Measurements from ENCODE around the gene MXD3.

MXD3 gene

GRCh38 chr5:177334781-177335700 lies 23.3 kb upstream of the MXD3 start:
- H3K27ac ChIP-seq (ENCODE audit: low read depth, low read length): no peak overlapping the region
- H3K36me3 ChIP-seq (ENCODE audit: control insufficient read depth in 5 of 5, insufficient read depth in 5 of 5, low read length in 5 of 5): peaks cover 0 to 98% (median 90%) of the 10 kb centered on the region in 5 donors
- H3K9me3 ChIP-seq (ENCODE audit: control insufficient read depth in 5 of 5, low read length in 5 of 5): no peaks in the 10 kb centered on the region
- H3K4me3 ChIP-seq (ENCODE audit: low read depth in 1 of 5, low read length in 5 of 5): no peak overlapping the region
- no peak overlapping the region for H3K9ac ChIP-seq (ENCODE audit: low read length in 5 of 5)
- no peaks in the 10 kb centered on the region for H3K4me1 ChIP-seq (ENCODE audit: control insufficient read depth in 5 of 5, insufficient read depth in 5 of 5, low read length in 5 of 5)
- H3K27me3 ChIP-seq (ENCODE audit: control insufficient read depth in 5 of 5, insufficient read depth in 4 of 5, low read length in 5 of 5): no peaks in the 10 kb centered on the region

GRCh38 chr5:177334155-177334551 lies 22.5 kb upstream of the MXD3 start:
- Histone ChIP-seq H3K4me1 (ENCODE audit: control insufficient read depth in 5 of 5, insufficient read depth in 5 of 5, low read length in 5 of 5) (no peaks in the 10 kb centered on the region), H3K36me3 (ENCODE audit: control insufficient read depth in 5 of 5, insufficient read depth in 5 of 5, low read length in 5 of 5) (peaks cover 0 to 98% (median 90%) of the 10 kb centered on the region in 5 donors), H3K9me3 (ENCODE audit: control insufficient read depth in 5 of 5, low read length in 5 of 5) (no peaks in the 10 kb centered on the region)

GRCh38 chr5:177333420-177334154 lies 21.9 kb upstream of the MXD3 start:
- no peak overlapping the region for H3K27ac ChIP-seq (ENCODE audit: low read depth, low read length)
- H3K9ac ChIP-seq (ENCODE audit: low read length in 5 of 5): no peak overlapping the region
- peaks cover 0 to 92% (median 85%) of the 10 kb centered on the region in 5 donors for H3K36me3 ChIP-seq (ENCODE audit: control insufficient read depth in 5 of 5, insufficient read depth in 5 of 5, low read length in 5 of 5)
- H3K27me3 ChIP-seq (ENCODE audit: control insufficient read depth in 5 of 5, insufficient read depth in 4 of 5, low read length in 5 of 5): no peaks in the 10 kb centered on the region
- H3K9me3 ChIP-seq (ENCODE audit: control insufficient read depth in 5 of 5, low read length in 5 of 5): no peaks in the 10 kb centered on the region
- no peak overlapping the region for H3K4me3 ChIP-seq (ENCODE audit: low read depth in 1 of 5, low read length in 5 of 5)
- no peaks in the 10 kb centered on the region for H3K4me1 ChIP-seq (ENCODE audit: control insufficient read depth in 5 of 5, insufficient read depth in 5 of 5, low read length in 5 of 5)

More at GRCh38 chr5:177334155-177334551, 22.5 kb upstream of the MXD3 start:
- Histone ChIP-seq H3K27ac (ENCODE audit: low read depth, low read length) (no peak overlapping the region), H3K9ac (ENCODE audit: low read length in 5 of 5) (no peak overlapping the region), H3K27me3 (ENCODE audit: control insufficient read depth in 5 of 5, insufficient read depth in 4 of 5, low read length in 5 of 5) (no peaks in the 10 kb centered on the region), H3K4me3 (ENCODE audit: low read depth in 1 of 5, low read length in 5 of 5) (no peak overlapping the region)

- H3K27me3 ChIP-seq (ENCODE audit: control insufficient read depth in 5 of 5, insufficient read depth in 4 of 5, low read length in 5 of 5): no peaks in the 10 kb centered on the region
- peaks cover 0 to 2% (median 0%) of the 10 kb centered on the region in 5 donors for H3K4me1 ChIP-seq (ENCODE audit: control insufficient read depth in 5 of 5, insufficient read depth in 5 of 5, low read length in 5 of 5)
- peaks cover 0 to 86% (median 82%) of the 10 kb centered on the region in 5 donors for H3K36me3 ChIP-seq (ENCODE audit: control insufficient read depth in 5 of 5, insufficient read depth in 5 of 5, low read length in 5 of 5)
- H3K9me3 ChIP-seq (ENCODE audit: control insufficient read depth in 5 of 5, low read length in 5 of 5): no peaks in the 10 kb centered on the region
- no peak overlapping the region for H3K27ac ChIP-seq (ENCODE audit: low read depth, low read length)
- H3K9ac ChIP-seq (ENCODE audit: low read length in 5 of 5): no peak overlapping the region
- H3K4me3 ChIP-seq (ENCODE audit: low read depth in 1 of 5, low read length in 5 of 5): no peak overlapping the region
These were observed 21.2 kb upstream of the MXD3 start for GRCh38 chr5:177332896-177333260.

- H3K27ac ChIP-seq (ENCODE audit: low read depth, low read length): no peak overlapping the region
- H3K36me3 ChIP-seq (ENCODE audit: control insufficient read depth in 5 of 5, insufficient read depth in 5 of 5, low read length in 5 of 5): peaks cover 0 to 80% (median 76%) of the 10 kb centered on the region in 5 donors
- H3K9ac ChIP-seq (ENCODE audit: low read length in 5 of 5): no peak overlapping the region
These were observed 20.6 kb upstream of the MXD3 start for GRCh38 chr5:177332031-177332895.

GRCh38 chr5:177330991-177331842 lies 19.5 kb upstream of the MXD3 start:
- Histone ChIP-seq H3K4me1 (ENCODE audit: control insufficient read depth in 5 of 5, insufficient read depth in 5 of 5, low read length in 5 of 5) (peaks cover 0 to 7% (median 0%) of the 10 kb centered on the region in 5 donors), H3K36me3 (ENCODE audit: control insufficient read depth in 5 of 5, insufficient read depth in 5 of 5, low read length in 5 of 5) (peaks cover 0 to 70% (median 66%) of the 10 kb centered on the region in 5 donors)

More at GRCh38 chr5:177332031-177332895, 20.6 kb upstream of the MXD3 start:
- Histone ChIP-seq H3K4me3 (ENCODE audit: low read depth in 1 of 5, low read length in 5 of 5) (no peak overlapping the region), H3K27me3 (ENCODE audit: control insufficient read depth in 5 of 5, insufficient read depth in 4 of 5, low read length in 5 of 5) (no peaks in the 10 kb centered on the region), H3K9me3 (ENCODE audit: control insufficient read depth in 5 of 5, low read length in 5 of 5) (no peaks in the 10 kb centered on the region), H3K4me1 (ENCODE audit: control insufficient read depth in 5 of 5, insufficient read depth in 5 of 5, low read length in 5 of 5) (peaks cover 0 to 7% (median 0%) of the 10 kb centered on the region in 5 donors)

GRCh38 chr5:177329883-177330282 lies 18.2 kb upstream of the MXD3 start:
- no peak overlapping the region for H3K27ac ChIP-seq (ENCODE audit: low read depth, low read length)
- H3K9me3 ChIP-seq (ENCODE audit: control insufficient read depth in 5 of 5, low read length in 5 of 5): no peaks in the 10 kb centered on the region
- no peak overlapping the region for H3K9ac ChIP-seq (ENCODE audit: low read length in 5 of 5)
- no peak overlapping the region for H3K4me3 ChIP-seq (ENCODE audit: low read depth in 1 of 5, low read length in 5 of 5)
- peaks cover 0 to 7% (median 0%) of the 10 kb centered on the region in 5 donors for H3K4me1 ChIP-seq (ENCODE audit: control insufficient read depth in 5 of 5, insufficient read depth in 5 of 5, low read length in 5 of 5)
- peaks cover 0 to 57% (median 53%) of the 10 kb centered on the region in 5 donors for H3K36me3 ChIP-seq (ENCODE audit: control insufficient read depth in 5 of 5, insufficient read depth in 5 of 5, low read length in 5 of 5)
- no peaks in the 10 kb centered on the region for H3K27me3 ChIP-seq (ENCODE audit: control insufficient read depth in 5 of 5, insufficient read depth in 4 of 5, low read length in 5 of 5)

More at GRCh38 chr5:177330991-177331842, 19.5 kb upstream of the MXD3 start:
- no peaks in the 10 kb centered on the region for H3K27me3 ChIP-seq (ENCODE audit: control insufficient read depth in 5 of 5, insufficient read depth in 4 of 5, low read length in 5 of 5)
- no peak overlapping the region for H3K27ac ChIP-seq (ENCODE audit: low read depth, low read length)
- H3K4me3 ChIP-seq (ENCODE audit: low read depth in 1 of 5, low read length in 5 of 5): no peak overlapping the region
- no peaks in the 10 kb centered on the region for H3K9me3 ChIP-seq (ENCODE audit: control insufficient read depth in 5 of 5, low read length in 5 of 5)
- no peak overlapping the region for H3K9ac ChIP-seq (ENCODE audit: low read length in 5 of 5)

- H3K36me3 ChIP-seq (ENCODE audit: control insufficient read depth in 5 of 5, insufficient read depth in 5 of 5, low read length in 5 of 5): peaks cover 0 to 45% (median 41%) of the 10 kb centered on the region in 5 donors
- no peak overlapping the region for H3K27ac ChIP-seq (ENCODE audit: low read depth, low read length)
- H3K4me1 ChIP-seq (ENCODE audit: control insufficient read depth in 5 of 5, insufficient read depth in 5 of 5, low read length in 5 of 5): peaks cover 0 to 7% (median 0%) of the 10 kb centered on the region in 5 donors
- H3K27me3 ChIP-seq (ENCODE audit: control insufficient read depth in 5 of 5, insufficient read depth in 4 of 5, low read length in 5 of 5): no peaks in the 10 kb centered on the region
- no peak overlapping the region for H3K9ac ChIP-seq (ENCODE audit: low read length in 5 of 5)
- no peak overlapping the region for H3K4me3 ChIP-seq (ENCODE audit: low read depth in 1 of 5, low read length in 5 of 5)
- H3K9me3 ChIP-seq (ENCODE audit: control insufficient read depth in 5 of 5, low read length in 5 of 5): no peaks in the 10 kb centered on the region
These were observed 17.0 kb upstream of the MXD3 start for GRCh38 chr5:177328545-177329231.
